Erythroblast (primary cell): ENCODE measurements around the gene PRR15.

ENCODE experiments used
- GATA1 ChIP-seq: IDR thresholded peaks from 2 replicates; pipeline ENCODE4 v1.6.1; 2011; ENCODE audit warnings: low read depth, mild to moderate bottlenecking, control low read depth, low read length, moderate library complexity
- POLR2A ChIP-seq: IDR thresholded peaks from 2 replicates; pipeline ENCODE4 v1.6.1; 2011; ENCODE audit warnings: mild to moderate bottlenecking, low read length

DNA sequence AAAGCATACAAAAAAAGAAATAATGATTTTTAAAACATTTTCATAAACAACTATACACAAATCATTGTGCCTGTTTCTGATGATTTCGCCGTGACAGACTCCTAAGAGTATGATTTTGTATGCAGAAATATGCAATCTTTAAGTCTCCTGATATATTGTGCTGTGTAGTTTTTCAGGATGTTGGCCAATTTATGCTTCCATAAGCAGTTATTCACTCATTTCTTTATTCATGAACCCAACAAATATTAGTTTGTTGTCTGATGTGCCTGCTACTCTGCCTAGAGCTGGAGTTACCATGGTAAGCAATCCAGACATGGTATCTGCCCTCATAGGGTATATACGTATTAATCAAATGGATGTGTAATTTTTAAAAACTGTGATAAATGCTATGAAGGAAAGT, 40.4 kb downstream of the PRR15 start:
- TF ChIP-seq POLR2A: no peak
- no peak for TF ChIP-seq GATA1
